ENCODE measurements around the gene BTG4.

GRCh38 chr11:111459506-111460270 is 52.5 kb downstream of the BTG4 start:
- TF ChIP-seq, protein P1, sequence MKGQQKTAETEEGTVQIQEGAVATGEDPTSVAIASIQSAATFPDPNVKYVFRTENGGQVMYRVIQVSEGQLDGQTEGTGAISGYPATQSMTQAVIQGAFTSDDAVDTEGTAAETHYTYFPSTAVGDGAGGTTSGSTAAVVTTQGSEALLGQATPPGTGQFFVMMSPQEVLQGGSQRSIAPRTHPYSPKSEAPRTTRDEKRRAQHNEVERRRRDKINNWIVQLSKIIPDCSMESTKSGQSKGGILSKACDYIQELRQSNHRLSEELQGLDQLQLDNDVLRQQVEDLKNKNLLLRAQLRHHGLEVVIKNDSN (IDR thresholded peaks at IDR 0.05): no peak
- TF ChIP-seq EP300 (IDR thresholded peaks at IDR 0.05; ENCODE audit: borderline replicate concordance) (no peak), TAF1 (IDR thresholded peaks at IDR 0.05; ENCODE audit: low read depth) (no peak), FOXM1 (IDR thresholded peaks at IDR 0.05; ENCODE audit: borderline replicate concordance, low read depth) (no peak), YY1 (IDR thresholded peaks at IDR 0.05; ENCODE audit: low read depth) (no peak), CREB1 (IDR thresholded peaks at IDR 0.05; ENCODE audit: low read depth) (no peak), CEBPB (IDR thresholded peaks at IDR 0.05) (no peak), EGR1 (IDR thresholded peaks at IDR 0.05) (no peak), TCF12 (IDR thresholded peaks at IDR 0.05; ENCODE audit: low read depth) (no peak), RAD21 (IDR thresholded peaks at IDR 0.05; ENCODE audit: low read depth) (no peak), ZBTB7A (IDR thresholded peaks at IDR 0.05; ENCODE audit: low read depth) (no peak)
- TF ChIP-seq, protein P2, sequence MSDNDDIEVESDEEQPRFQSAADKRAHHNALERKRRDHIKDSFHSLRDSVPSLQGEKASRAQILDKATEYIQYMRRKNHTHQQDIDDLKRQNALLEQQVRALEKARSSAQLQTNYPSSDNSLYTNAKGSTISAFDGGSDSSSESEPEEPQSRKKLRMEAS (IDR thresholded peaks at IDR 0.05): no peak
- TF ChIP-seq, protein P3, sequence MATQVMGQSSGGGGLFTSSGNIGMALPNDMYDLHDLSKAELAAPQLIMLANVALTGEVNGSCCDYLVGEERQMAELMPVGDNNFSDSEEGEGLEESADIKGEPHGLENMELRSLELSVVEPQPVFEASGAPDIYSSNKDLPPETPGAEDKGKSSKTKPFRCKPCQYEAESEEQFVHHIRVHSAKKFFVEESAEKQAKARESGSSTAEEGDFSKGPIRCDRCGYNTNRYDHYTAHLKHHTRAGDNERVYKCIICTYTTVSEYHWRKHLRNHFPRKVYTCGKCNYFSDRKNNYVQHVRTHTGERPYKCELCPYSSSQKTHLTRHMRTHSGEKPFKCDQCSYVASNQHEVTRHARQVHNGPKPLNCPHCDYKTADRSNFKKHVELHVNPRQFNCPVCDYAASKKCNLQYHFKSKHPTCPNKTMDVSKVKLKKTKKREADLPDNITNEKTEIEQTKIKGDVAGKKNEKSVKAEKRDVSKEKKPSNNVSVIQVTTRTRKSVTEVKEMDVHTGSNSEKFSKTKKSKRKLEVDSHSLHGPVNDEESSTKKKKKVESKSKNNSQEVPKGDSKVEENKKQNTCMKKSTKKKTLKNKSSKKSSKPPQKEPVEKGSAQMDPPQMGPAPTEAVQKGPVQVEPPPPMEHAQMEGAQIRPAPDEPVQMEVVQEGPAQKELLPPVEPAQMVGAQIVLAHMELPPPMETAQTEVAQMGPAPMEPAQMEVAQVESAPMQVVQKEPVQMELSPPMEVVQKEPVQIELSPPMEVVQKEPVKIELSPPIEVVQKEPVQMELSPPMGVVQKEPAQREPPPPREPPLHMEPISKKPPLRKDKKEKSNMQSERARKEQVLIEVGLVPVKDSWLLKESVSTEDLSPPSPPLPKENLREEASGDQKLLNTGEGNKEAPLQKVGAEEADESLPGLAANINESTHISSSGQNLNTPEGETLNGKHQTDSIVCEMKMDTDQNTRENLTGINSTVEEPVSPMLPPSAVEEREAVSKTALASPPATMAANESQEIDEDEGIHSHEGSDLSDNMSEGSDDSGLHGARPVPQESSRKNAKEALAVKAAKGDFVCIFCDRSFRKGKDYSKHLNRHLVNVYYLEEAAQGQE (IDR thresholded peaks at IDR 0.05; ENCODE audit: low read depth): no peak
